HG03060 (cell line): ENCODE data around the gene MYOF.
"Not testable (repeated sequence)": the region's sequence is repeated elsewhere in the genome, so short reads cannot be mapped to it uniquely, and the experiment has no call there.

ENCODE experiments used
- ATAC-seq: cut with Tn5 transposase; IDR thresholded peaks from one replicate; pipeline ENCODE4 v1.9.1; 2021; ENCODE audit warnings: low read depth, moderate number of reproducible peaks; ENCODE audit not compliant: unreplicated experiment

Gene MYOF

GRCh38 chr10:93358398-93358797, 123.7 kb downstream of the MYOF start:
- not testable (repeated sequence) for ATAC-seq

GRCh38 chr10:93357680-93358079, 124.5 kb downstream of the MYOF start:
- no peak for ATAC-seq

- no peak for ATAC-seq
Measured at GRCh38 chr10:93356516-93356915, 125.6 kb downstream of the MYOF start.

GRCh38 chr10:93352638-93353383, 129.3 kb downstream of the MYOF start:
- ATAC-seq, result no peak

GRCh38 chr10:93346694-93347093, 135.4 kb downstream of the MYOF start:
- ATAC-seq, result no peak

- ATAC-seq, result no peak
Measured at GRCh38 chr10:93346108-93346507, 136.0 kb downstream of the MYOF start.

GRCh38 chr10:93344691-93345090, 137.4 kb downstream of the MYOF start:
- no peak for ATAC-seq

- ATAC-seq, result no peak
Measured at GRCh38 chr10:93342921-93343320, 139.2 kb downstream of the MYOF start.

- no peak for ATAC-seq
Measured at GRCh38 chr10:93342366-93342765, 139.8 kb downstream of the MYOF start.

GRCh38 chr10:93337309-93337721, 144.8 kb downstream of the MYOF start:
- ATAC-seq, result no peak

- no peak for ATAC-seq
Measured at GRCh38 chr10:93336678-93337077, 145.5 kb downstream of the MYOF start.

GRCh38 chr10:93336110-93336509, 146.0 kb downstream of the MYOF start:
- no peak for ATAC-seq

GRCh38 chr10:93334901-93335327, 147.2 kb downstream of the MYOF start:
- no peak for ATAC-seq

- ATAC-seq, result no peak
Measured at GRCh38 chr10:93334181-93334580, 148.0 kb downstream of the MYOF start.

- no peak for ATAC-seq
Measured at GRCh38 chr10:93333278-93333978, 148.7 kb downstream of the MYOF start.

- ATAC-seq, result no peak
Measured at GRCh38 chr10:93330824-93331223, 151.3 kb downstream of the MYOF start.

GRCh38 chr10:93319896-93320295, 162.2 kb downstream of the MYOF start:
- no peak for ATAC-seq

GRCh38 chr10:93319096-93319495, 163.0 kb downstream of the MYOF start:
- no peak for ATAC-seq

- no peak for ATAC-seq
Measured at GRCh38 chr10:93315246-93315645, 166.9 kb downstream of the MYOF start.

GRCh38 chr10:93314656-93315055, 167.5 kb downstream of the MYOF start:
- ATAC-seq, result not testable (repeated sequence)

- ATAC-seq, result no peak
Measured at GRCh38 chr10:93313798-93314197, 168.3 kb downstream of the MYOF start.

- no peak for ATAC-seq
Measured at GRCh38 chr10:93309062-93309461, 173.1 kb downstream of the MYOF start.
